HL-60/S4 treated with retinoic acid at 250 ng/mL for 4 days and 3 days (cell line): ENCODE measurements around the gene HOGA1.
"Not testable (repeated sequence)": the region's sequence is repeated elsewhere in the genome, so short reads cannot be mapped to it uniquely, and the experiment has no call there.

Experiments
- in situ Hi-C: fragments of 300-500 bp; cut with MboI; formaldehyde crosslinking; loops from 2 replicates; pipeline ENCODE4 v1.7.0; 2022; ENCODE audit warnings: low sequenced_read_pairs

Gene HOGA1

DNA sequence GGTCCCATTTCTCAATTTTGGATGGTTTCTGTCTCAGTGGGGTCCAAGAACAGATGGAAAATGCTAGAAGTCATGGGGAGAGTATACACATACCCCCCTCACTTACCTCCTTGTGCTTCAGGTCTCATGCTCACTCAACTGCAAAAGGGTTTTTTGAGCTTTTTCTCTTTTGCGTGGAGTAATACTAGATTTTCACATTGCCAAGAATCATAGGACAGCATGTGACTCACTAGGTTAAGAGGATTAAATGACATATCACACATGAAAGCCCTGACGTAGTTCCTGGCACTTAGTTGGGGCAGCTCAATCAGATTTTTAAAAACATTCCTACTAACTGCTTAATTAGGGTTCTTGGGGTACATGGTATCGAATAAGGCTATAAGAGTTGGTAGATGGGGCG lies 60.7 kb downstream of the HOGA1 start:
- in situ Hi-C loops: no loop called here

DNA sequence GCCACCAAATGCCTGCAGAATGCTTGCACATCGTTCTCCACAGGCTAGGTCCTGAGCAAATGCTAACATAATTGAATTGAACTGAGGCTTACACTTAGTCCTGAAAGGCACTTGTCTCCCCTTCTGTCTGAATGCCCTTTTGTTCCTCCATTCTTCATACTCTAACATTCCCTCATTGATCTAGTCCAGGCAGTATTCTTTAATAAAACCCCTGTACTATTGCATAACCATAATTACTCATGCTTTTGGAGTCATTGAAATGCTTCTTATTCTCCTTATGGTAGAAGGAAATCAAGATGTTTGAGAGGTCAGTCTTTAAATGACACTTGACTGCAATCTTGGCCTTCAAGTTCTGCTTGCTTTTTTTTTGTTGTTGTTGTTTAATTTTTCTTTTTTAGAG lies 63.4 kb downstream of the HOGA1 start:
- in situ Hi-C loops: no loop called here

DNA sequence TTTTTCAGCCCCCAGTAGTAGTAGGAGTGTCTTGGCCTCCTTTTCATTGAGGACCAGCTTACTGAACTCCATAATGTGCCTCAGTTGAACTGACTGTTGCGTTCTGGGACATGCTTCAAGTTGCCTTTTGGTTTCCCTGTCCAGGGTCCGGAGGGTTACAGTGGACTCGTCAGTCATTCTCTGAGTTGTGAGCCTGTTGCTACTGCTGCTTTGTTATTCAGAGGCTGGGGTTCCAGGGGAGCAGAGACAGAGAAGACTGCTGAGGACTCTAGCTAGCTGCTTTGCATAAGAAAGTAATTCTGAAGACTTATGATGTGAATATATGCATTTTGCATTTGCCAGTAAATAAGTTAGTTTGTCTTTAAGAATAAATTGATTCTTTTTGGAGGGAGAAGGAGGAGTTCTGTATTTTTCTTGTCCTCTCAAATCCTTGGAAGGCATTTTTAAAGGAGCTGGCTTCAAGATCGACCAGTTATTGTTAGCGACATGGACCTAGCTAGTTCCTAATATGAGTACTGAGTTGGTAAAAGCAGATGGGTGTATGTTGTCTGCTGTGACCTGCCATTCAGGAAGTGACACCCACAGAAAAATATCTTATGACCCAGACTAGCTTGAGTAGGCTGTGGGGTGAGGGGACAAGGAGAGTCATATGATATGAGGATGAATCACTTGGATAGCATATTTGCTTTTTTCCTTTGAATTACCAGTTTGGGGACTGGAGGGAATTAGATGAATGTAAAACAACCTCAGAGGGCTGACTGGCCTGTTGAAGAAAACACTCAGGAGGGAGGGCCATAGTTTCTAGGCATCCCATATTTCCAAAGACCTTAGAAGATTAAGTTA lies 64.6 kb downstream of the HOGA1 start:
- in situ Hi-C loops: no loop called here

DNA sequence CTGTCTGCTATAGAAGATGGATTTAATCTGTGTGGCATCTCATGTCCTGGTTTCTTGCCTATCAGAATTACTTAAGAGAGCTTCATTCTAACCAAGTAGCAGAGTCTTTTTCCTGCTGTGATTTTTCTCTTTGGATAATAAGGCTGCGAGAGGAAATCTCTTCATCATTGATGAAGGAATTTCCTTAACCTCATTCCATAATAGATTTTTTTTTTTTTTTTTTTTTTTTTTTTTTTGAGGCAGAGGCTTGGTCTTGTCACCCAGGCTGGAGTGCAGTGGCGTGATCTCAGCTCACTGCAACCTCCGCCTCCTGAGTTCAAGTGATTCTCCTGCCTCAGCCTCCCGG lies 65.2 kb downstream of the HOGA1 start:
- in situ Hi-C loops: not testable (repeated sequence)

DNA sequence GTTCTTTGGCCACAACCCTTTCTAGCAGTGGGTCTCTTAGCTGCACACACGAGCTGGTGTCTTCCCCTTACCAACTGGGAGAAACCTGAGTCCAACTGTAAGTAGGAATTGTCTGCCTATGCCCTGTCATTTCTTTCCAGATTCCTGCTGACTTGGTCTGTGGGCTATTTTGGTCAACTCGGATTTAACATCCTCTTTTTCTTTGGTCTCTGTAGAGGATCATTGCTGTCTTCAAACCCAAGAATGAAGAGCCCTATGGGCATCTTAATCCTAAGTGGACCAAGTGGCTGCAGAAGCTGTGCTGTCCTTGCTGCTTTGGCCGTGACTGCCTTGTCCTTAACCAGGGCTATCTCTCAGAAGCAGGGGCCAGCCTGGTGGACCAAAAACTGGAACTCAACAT lies 66.5 kb downstream of the HOGA1 start:
- in situ Hi-C loops: no loop called here

DNA sequence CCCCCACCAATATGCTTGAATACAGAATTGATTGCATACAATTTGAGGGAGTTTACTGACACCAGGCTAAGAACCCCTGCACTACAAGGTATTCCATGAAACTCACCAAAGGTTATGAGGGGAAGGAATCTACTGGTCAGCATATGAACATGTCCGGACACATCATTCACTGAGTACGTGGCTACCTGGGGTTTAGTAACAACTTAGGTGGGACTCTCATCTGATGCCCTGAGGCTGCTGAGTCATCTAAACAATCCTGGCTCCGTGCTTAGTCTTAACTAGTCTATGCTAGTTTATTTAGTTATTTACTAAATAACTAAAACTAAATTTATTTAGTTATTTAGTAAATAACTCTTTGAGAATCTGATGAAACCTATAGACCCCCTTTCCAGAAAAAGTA lies 67.6 kb downstream of the HOGA1 start:
- in situ Hi-C loops: no loop called here

DNA sequence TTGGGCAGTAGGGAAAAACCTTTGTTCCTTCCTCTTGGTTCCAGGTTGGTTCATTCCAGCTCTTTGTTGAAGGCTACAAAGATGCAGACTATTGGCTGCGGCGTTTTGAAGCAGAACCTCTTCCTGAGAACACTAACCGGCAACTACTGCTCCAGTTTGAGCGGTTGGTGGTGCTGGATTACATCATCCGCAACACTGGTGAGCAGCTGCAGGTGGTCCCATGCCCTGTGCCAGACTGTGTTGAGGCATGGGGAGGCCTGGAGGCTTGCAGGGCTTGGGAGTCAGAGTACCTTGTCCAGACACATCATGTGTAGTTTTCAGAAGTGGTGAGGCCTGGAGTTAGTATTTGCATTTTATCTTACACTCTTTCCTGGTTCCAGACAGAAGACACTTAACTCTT lies 72.6 kb downstream of the HOGA1 start:
- in situ Hi-C loops: no loop called here

DNA sequence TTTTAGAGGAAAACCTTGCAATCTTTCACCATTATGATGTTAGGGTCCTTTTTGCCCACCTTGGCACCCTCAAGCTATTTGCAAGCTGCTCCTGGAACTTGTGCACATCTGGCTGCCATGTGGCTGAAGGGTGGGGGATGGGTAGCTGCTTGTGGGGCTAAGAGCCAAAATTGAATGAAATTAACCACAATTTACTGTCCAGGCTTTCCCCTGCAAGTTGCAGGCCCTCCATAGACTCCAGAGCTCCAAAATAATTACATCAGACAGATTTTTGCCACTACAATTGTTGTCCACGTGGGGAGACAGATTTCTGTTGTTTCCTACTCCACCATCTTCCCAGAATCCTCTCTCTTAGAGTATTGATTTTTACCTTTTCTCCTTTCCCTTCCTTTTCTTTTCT lies 75.4 kb downstream of the HOGA1 start:
- in situ Hi-C loops: no loop called here
